CD4-positive, alpha-beta T cell (primary cell): Measurements from ENCODE around the gene ARID1A. TPM values are rescaled to one million over a fixed set of nuclear protein-coding genes. Genes with fewer than 3 reads are reported as not detected.
A peak's percentile ranks its signal among the peaks of the same experiment; 100 is the strongest.

Experiments used
- ATAC-seq: fragments of 200-7000 bp; cut with Tn5 transposase; one replicate; pipeline ENCODE4 v1.10.0; 2022; ENCODE audit warnings: mild to moderate bottlenecking; ENCODE audit not compliant: poor library complexity
- CTCF ChIA-PET: fragments of 350-600 bp; sonication (Branson Sonifier 250); formaldehyde crosslinking; loops from one replicate; lab custom pipeline; 2021; ENCODE audit warnings: antibody characterized with exemption, inconsistent platforms; lab: Charles Lee
- POLR2A ChIA-PET: fragments of 350-600 bp; sonication (Branson Sonifier 250); formaldehyde crosslinking; loops from one replicate; lab custom pipeline; 2021; ENCODE audit warnings: antibody characterized with exemption, inconsistent platforms; lab: Charles Lee
- DNase-seq, 14 experiments: peaks; one replicate each; pipeline ENCODE4 v3.0.0-alpha.2; 2013 to 2020; ENCODE audit warnings: mixed read lengths in 2 of 14
- H3K27ac ChIP-seq, 2 donors: one replicate each; pipeline versions ENCODE4 v1.5.1 to v1.7.0; 2013; ENCODE audit warnings: low read length in 2 of 2, low read depth in 1 of 2, mild to moderate bottlenecking in 1 of 2
- H3K27me3 ChIP-seq, 2 experiments: 1 replicate in 1 of 2; 2 replicates in 1 of 2; pipeline versions ENCODE4 v1.6.1 to v1.7.0; 2013; ENCODE audit warnings: low read length in 2 of 2, control low read depth in 1 of 2, mild to moderate bottlenecking in 1 of 2, moderate library complexity in 1 of 2; ENCODE audit not compliant: insufficient read depth in 2 of 2, control insufficient read depth in 1 of 2
- H3K36me3 ChIP-seq: one replicate; pipeline ENCODE4 v1.6.1; 2013; ENCODE audit warnings: low read length, control low read depth; ENCODE audit not compliant: insufficient read depth
- H3K4me1 ChIP-seq: one replicate; pipeline ENCODE4 v1.6.1; 2013; ENCODE audit warnings: low read length, control low read depth; ENCODE audit not compliant: insufficient read depth
- H3K4me3 ChIP-seq: one replicate; pipeline ENCODE4 v1.5.1; 2013; ENCODE audit warnings: mild to moderate bottlenecking, low read length, moderate library complexity
- H3K9me3 ChIP-seq, 2 experiments: 1 replicate in 1 of 2; 2 replicates in 1 of 2; pipeline versions ENCODE4 v1.6.1 to v1.7.0; 2013; ENCODE audit warnings: low read length in 2 of 2, mild to moderate bottlenecking in 2 of 2, control low read depth in 1 of 2, moderate library complexity in 1 of 2; ENCODE audit not compliant: control insufficient read depth in 1 of 2, insufficient read depth in 1 of 2
- H3K27ac Mint-ChIP-seq: one replicate; pipeline ENCODE4 v1.8.0; 2020; ENCODE audit warnings: mixed read lengths
- H3K27me3 Mint-ChIP-seq: one replicate; pipeline ENCODE4 v1.8.0; 2021; ENCODE audit warnings: mixed read lengths
- H3K36me3 Mint-ChIP-seq: one replicate; pipeline ENCODE4 v1.8.0; 2021; ENCODE audit warnings: low read depth, mixed read lengths
- H3K4me1 Mint-ChIP-seq: one replicate; pipeline ENCODE4 v1.8.0; 2021; ENCODE audit warnings: low read depth, mixed read lengths
- H3K4me3 Mint-ChIP-seq: one replicate; pipeline ENCODE4 v1.8.0; 2020; ENCODE audit warnings: mild to moderate bottlenecking, mixed read lengths
- H3K9me3 Mint-ChIP-seq: one replicate; pipeline ENCODE4 v1.8.0; 2020; ENCODE audit warnings: mixed read lengths
- CTCF ChIP-seq: fragments of 200-600 bp; IDR thresholded peaks from one replicate; pipeline ENCODE4 v1.8.0; 2022; ENCODE audit warnings: antibody characterized with exemption, mild to moderate bottlenecking
- intact Hi-C, 2 experiments: fragments of 100-400 bp; cut with DNase I in 1 of 2; cut with micrococcal nuclease in 1 of 2; formaldehyde crosslinking; loops; one replicate each; pipeline versions ENCODE4 v1.15.1 to v1.9.0; 2023 to 2025; cut with DNase I, micrococcal nuclease
- total RNA-seq, 174 experiments: library from RNA in 2 of 174; stranded (reverse) in 2 of 174; gene quantifications; one replicate each; pipeline ENCODE4 v1.2.3 and lab custom pipeline; 2021 to 2026

Gene ARID1A
- total RNA-seq, 2 experiments from 2014 or later, result 102 to 103 TPM

- POLR2A ChIA-PET, result no interaction called here
- peaks cover 89% of the 10 kb centered on the region for H3K36me3 Mint-ChIP-seq
These were observed 54.6 kb downstream of the ARID1A start for GRCh38 chr1:26750428-26750827.

GRCh38 chr1:26752519-26752918 lies 56.7 kb downstream of the ARID1A start:
- TF ChIP-seq CTCF, result no peak
- Mint-ChIP-seq H3K27me3 (no peaks in the 10 kb centered on the region), H3K9me3 (no peaks in the 10 kb centered on the region), H3K36me3 (peaks cover 71% of the 10 kb centered on the region), H3K4me1 (peaks cover 73% of the 10 kb centered on the region), H3K4me3 (no peak overlapping the region), H3K27ac (peak overlapping the region; percentile 74)
- Histone ChIP-seq H3K9me3 (no peaks in the 10 kb centered on the region), H3K27me3 (no peaks in the 10 kb centered on the region), H3K4me1 (peaks cover 39% of the 10 kb centered on the region), H3K4me3 (no peak overlapping the region), H3K27ac (no peak overlapping the region), H3K36me3 (peaks cover 79% of the 10 kb centered on the region)
- CTCF ChIA-PET, result interaction anchor here (0.6 kb wide), 1 partner anchor 45 kb away, joined by 3 read pairs; no protein-coding TSS in a partner anchor
- intact Hi-C loops, result no loop called here
- ATAC-seq, result no peak
- no peak for DNase-seq
- POLR2A ChIA-PET, result no interaction called here

More at GRCh38 chr1:26750428-26750827, 54.6 kb downstream of the ARID1A start:
- Mint-ChIP-seq H3K4me1 (peaks cover 89% of the 10 kb centered on the region), H3K4me3 (no peak overlapping the region), H3K9me3 (no peaks in the 10 kb centered on the region), H3K27ac (peak overlapping the region; percentile 74), H3K27me3 (no peaks in the 10 kb centered on the region)
- no peak overlapping the region for H3K4me3 ChIP-seq
- intact Hi-C loops, result no loop called here
- H3K4me1 ChIP-seq, result peaks cover 59% of the 10 kb centered on the region
- H3K27ac ChIP-seq, result no peak overlapping the region
- DNase-seq (no peak), ATAC-seq (no peak)
- no peaks in the 10 kb centered on the region for H3K9me3 ChIP-seq
- H3K36me3 ChIP-seq, result peaks cover 84% of the 10 kb centered on the region
- TF ChIP-seq CTCF, result no peak
- H3K27me3 ChIP-seq, result no peaks in the 10 kb centered on the region
- CTCF ChIA-PET, result no interaction called here

GRCh38 chr1:26754086-26754874 lies 58.5 kb downstream of the ARID1A start:
- ChIA-PET POLR2A (interaction anchor here (0.7 to 1.0 kb wide), 2 partner anchors 10 to 56 kb away, joined by 3 to 4 read pairs; no protein-coding TSS in a partner anchor), CTCF (no interaction called here)
- ATAC-seq (no peak), DNase-seq (no peak)
- Mint-ChIP-seq H3K27me3 (no peaks in the 10 kb centered on the region), H3K36me3 (peaks cover 75% of the 10 kb centered on the region), H3K4me1 (peaks cover 65% of the 10 kb centered on the region), H3K27ac (peak overlapping the region; percentile 74), H3K9me3 (no peaks in the 10 kb centered on the region), H3K4me3 (no peak overlapping the region)
- Histone ChIP-seq H3K4me3 (no peak overlapping the region), H3K4me1 (peaks cover 32% of the 10 kb centered on the region), H3K9me3 (no peaks in the 10 kb centered on the region), H3K27me3 (no peaks in the 10 kb centered on the region), H3K36me3 (peaks cover 79% of the 10 kb centered on the region), H3K27ac (no peak overlapping the region)
- no peak for TF ChIP-seq CTCF
- intact Hi-C loops, result loop anchor here in 1 of 2 experiments (1.0 kb wide), 1 partner anchor 21 kb away; no protein-coding TSS in a partner anchor
